ENCODE data around the gene LDB2. TPM values are rescaled to one million over a fixed set of nuclear protein-coding genes. Genes with fewer than 3 reads are reported as not detected.

Gene LDB2
- polyA plus RNA-seq, 2 of the 4 experiments (the other 2 are of a cell fraction), result not detected

GRCh38 chr4:16760617-16761363, 137.7 kb downstream of the LDB2 start (continued):
- TF ChIP-seq HOXA7 (CRISPR knock-in tag; IDR thresholded peaks at IDR 0.05) (no peak), CBX8 (IDR thresholded peaks at IDR 0.05) (no peak), RAD21 (conservative IDR thresholded peaks at IDR 0.05 in 1 of 2, IDR thresholded peaks at IDR 0.05 in 1 of 2) (no peak)

GRCh38 chr4:16759931-16760582, 138.4 kb downstream of the LDB2 start:
- Histone ChIP-seq H3K9me3 (no peaks in the 10 kb centered on the region), H3K4me3 (no peak overlapping the region), H3K4me1 (no peaks in the 10 kb centered on the region), H3K4me2 (no peak overlapping the region), H3K27ac (no peak overlapping the region)
- ChIA-PET CTCF (no interaction called here), POLR2A (no interaction called here)
- ATAC-seq (no peak), FAIRE-seq (no peak), DNase-seq (ENCODE audit: low read depth in 1 of 2, low spot score in 1 of 2) (no peak)
- no peak for TF ChIP-seq TP53 (CRISPR knock-in tag; IDR thresholded peaks at IDR 0.05)
- no peak for TF ChIP-seq CHD2 (IDR thresholded peaks at IDR 0.05; ENCODE audit: low read length, partially characterized antibody)
- no peak for TF ChIP-seq JUNB (IDR thresholded peaks at IDR 0.05)
- TF ChIP-seq NFE2L2 (conservative IDR thresholded peaks at IDR 0.05; ENCODE audit: low read length), result no peak
- TF ChIP-seq RARB (CRISPR knock-in tag; IDR thresholded peaks at IDR 0.05), result no peak
- TF ChIP-seq RAD21 (conservative IDR thresholded peaks at IDR 0.05 in 1 of 2, IDR thresholded peaks at IDR 0.05 in 1 of 2), result no peak
- TF ChIP-seq ESRRA (IDR thresholded peaks at IDR 0.05; ENCODE audit: borderline replicate concordance, low read length), result no peak
- no peak for TF ChIP-seq HOXB13 (CRISPR knock-in tag; IDR thresholded peaks at IDR 0.05; ENCODE audit: low read depth)
- TF ChIP-seq PHF8 (IDR thresholded peaks at IDR 0.05; ENCODE audit: borderline replicate concordance, low read depth), result no peak
- WGBS (ENCODE audit: missing lambda C conversion rate), result 0% methylated on average over 5 of the region's 5 CpGs

- 6% methylated on average over 8 of the region's 8 CpGs for WGBS (ENCODE audit: missing lambda C conversion rate)
- POLR2A ChIA-PET, result no interaction called here
- TF ChIP-seq FOXS1 (CRISPR knock-in tag; IDR thresholded peaks at IDR 0.05) (no peak), KDM5A (IDR thresholded peaks at IDR 0.05) (no peak), HOXB5 (CRISPR knock-in tag; IDR thresholded peaks at IDR 0.05) (no peak), HMGXB4 (CRISPR knock-in tag; IDR thresholded peaks at IDR 0.05; ENCODE audit: borderline replicate concordance) (no peak), EHMT2 (IDR thresholded peaks at IDR 0.05; ENCODE audit: low read depth) (no peak), ZNF302 (CRISPR knock-in tag; IDR thresholded peaks at IDR 0.05) (no peak), MYC (IDR thresholded peaks at IDR 0.05; ENCODE audit: borderline replicate concordance, low read length) (no peak), HEYL (CRISPR knock-in tag; IDR thresholded peaks at IDR 0.05) (no peak), EHF (CRISPR knock-in tag; IDR thresholded peaks at IDR 0.05) (no peak), CEBPB (IDR thresholded peaks at IDR 0.05) (no peak), FOSL2 (IDR thresholded peaks at IDR 0.05) (no peak), FOSL2 (CRISPR knock-in tag; IDR thresholded peaks at IDR 0.05) (no peak), MAX (IDR thresholded peaks at IDR 0.05) (no peak), BCL3 (IDR thresholded peaks at IDR 0.05) (no peak), HES2 (IDR thresholded peaks at IDR 0.05) (no peak), FOSB (CRISPR knock-in tag; IDR thresholded peaks at IDR 0.05) (no peak), CHD2 (IDR thresholded peaks at IDR 0.05; ENCODE audit: low read length, partially characterized antibody) (no peak)
- FAIRE-seq, result no peak
- DNase-seq (ENCODE audit: low read depth in 1 of 2, low spot score in 1 of 2), result no peak
- no peak for ATAC-seq
- no peak overlapping the region for H3K4me2 ChIP-seq
- H3K4me3 ChIP-seq, result no peak overlapping the region
- H3K4me1 ChIP-seq, result no peaks in the 10 kb centered on the region
- no peaks in the 10 kb centered on the region for H3K9me3 ChIP-seq
- CTCF ChIA-PET, result no interaction called here
- H3K27ac ChIP-seq, result no peak overlapping the region
Measured at GRCh38 chr4:16758816-16759215, 139.6 kb downstream of the LDB2 start.

Data from A549 (cell line).